Activated naive CD4-positive, alpha-beta T cell treated with anti-CD3 and anti-CD28 coated beads, Interleukin-2, amount 10 ng/mL, durations not matched to agents 7 days and 5 days (primary cell): ENCODE results near the gene ACOT11.
"Not testable (repeated sequence)": the region's sequence is repeated elsewhere in the genome, so short reads cannot be mapped to it uniquely, and the experiment has no call there.

ENCODE experiments used
- CTCF ChIA-PET: fragments of 350-600 bp; sonication (Branson Sonifier 250); formaldehyde crosslinking; loops from one replicate; lab custom pipeline; 2021; ENCODE audit warnings: antibody characterized with exemption; lab: Charles Lee
- DNase-seq: peaks from one replicate; pipeline ENCODE4 v3.0.0-alpha.2; 2020
- H3K27ac Mint-ChIP-seq: one replicate; pipeline ENCODE4 v1.8.0; 2021; ENCODE audit warnings: mild to moderate bottlenecking, moderate library complexity, mixed read lengths
- H3K27me3 Mint-ChIP-seq: one replicate; pipeline ENCODE4 v1.8.0; 2021; ENCODE audit warnings: mild to moderate bottlenecking, mixed read lengths
- H3K36me3 Mint-ChIP-seq: one replicate; pipeline ENCODE4 v1.8.0; 2021; ENCODE audit warnings: mixed read lengths
- H3K4me1 Mint-ChIP-seq: one replicate; pipeline ENCODE4 v1.8.0; 2021; ENCODE audit warnings: mixed read lengths
- H3K4me3 Mint-ChIP-seq: one replicate; pipeline ENCODE4 v1.8.0; 2021; ENCODE audit warnings: mild to moderate bottlenecking, moderate library complexity, mixed read lengths
- H3K9me3 Mint-ChIP-seq: one replicate; pipeline ENCODE4 v1.8.0; 2021; ENCODE audit warnings: mixed read lengths

ACOT11 gene

DNA sequence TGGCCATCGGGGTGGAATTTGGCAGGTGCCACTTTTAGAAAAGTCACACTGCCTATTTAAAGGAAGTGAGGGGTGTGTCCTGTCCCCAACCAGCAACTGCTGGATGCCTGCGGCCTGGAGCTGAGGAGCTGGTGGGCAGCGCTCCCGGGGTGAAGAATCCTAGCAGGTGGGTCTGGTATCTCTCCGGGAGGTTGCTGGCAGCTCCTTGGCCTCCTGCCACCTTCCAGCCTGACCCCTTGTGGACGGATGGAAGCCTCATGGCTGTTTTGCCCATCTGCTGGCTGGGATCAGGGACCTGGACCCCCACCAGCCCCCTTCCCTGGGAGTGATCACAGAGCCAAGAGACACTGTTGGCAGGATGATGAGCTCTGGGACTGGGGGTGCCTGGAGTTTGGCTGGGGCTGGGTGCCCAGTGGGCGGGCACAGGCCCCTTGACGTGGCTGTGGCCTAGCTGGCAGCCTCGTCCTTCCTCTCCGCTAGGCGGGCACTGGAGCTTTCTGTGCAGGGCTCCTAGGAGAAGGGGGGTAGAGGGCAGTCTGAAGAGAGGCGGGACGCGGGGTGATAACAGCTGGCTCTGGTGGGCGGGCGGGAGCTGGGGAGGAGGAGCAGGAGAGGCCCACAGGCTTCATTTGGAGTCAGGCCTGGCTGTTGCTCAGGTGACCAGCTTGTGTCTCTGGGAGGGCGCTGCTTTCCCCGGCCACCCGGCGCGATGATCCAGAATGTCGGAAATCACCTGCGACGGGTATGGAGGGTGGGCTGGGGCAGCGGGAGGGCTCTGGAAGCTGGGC is at the start of gene ACOT11:
Gene ACOT11, plus strand, starts transcription at position 628 of the 788 bp plus-strand sequence. Its CDS starts 82 bp downstream, at position 710.
- H3K4me3 Mint-ChIP-seq: no peak within 1 kb of the TSS
- CTCF ChIA-PET: no interaction called here
- H3K9me3 Mint-ChIP-seq: no peaks in the 10 kb centered on the region
- no peaks in the 10 kb centered on the region for H3K36me3 Mint-ChIP-seq
- H3K4me1 Mint-ChIP-seq: peaks cover 5% of the 10 kb centered on the region
- peaks cover 45% of the 10 kb centered on the region for H3K27me3 Mint-ChIP-seq
- DNase-seq: no peak
- H3K27ac Mint-ChIP-seq: no peak within 1 kb of the TSS

DNA sequence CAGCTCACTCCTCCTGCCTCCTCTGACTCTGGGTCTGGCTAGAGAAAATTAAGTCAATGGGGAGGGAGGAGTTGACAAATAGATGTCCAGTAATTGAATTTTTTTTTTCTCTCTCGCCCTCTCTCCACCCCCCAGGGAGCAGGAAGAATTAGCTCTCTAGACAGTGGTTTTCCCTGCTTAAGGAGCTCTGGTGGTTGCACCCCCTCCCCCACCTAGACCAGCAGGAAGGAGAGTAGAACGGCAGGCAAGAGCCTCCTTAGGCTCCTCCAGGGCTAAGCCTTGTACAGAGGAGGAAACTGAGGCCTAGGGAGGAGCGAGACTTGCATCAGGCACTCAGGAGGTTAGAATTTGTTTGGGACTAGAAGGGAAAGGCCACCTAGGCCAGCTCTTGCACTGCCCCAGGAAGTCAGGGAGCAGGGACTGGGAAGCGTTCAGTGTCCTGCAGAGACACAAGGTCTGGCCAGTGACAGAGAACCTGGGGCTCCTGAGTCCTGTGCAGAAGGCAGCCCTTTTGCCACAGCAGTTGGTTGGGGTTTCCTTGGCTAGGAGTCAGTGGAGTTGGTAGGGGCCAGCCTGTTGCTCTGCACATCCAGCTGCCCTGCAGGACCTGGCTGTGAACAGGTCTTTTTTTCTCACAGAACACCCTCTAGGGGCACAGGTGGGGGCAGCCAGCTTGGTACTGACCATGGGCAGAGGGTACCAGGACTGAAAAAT is 49.5 kb upstream of the ACOT11 start:
- no peak overlapping the region for H3K27ac Mint-ChIP-seq
- peaks cover 78% of the 10 kb centered on the region for H3K27me3 Mint-ChIP-seq
- H3K4me1 Mint-ChIP-seq: peaks cover 11% of the 10 kb centered on the region
- no peaks in the 10 kb centered on the region for H3K9me3 Mint-ChIP-seq
- no peaks in the 10 kb centered on the region for H3K36me3 Mint-ChIP-seq
- CTCF ChIA-PET: interaction anchor here (0.7 to 1.9 kb wide), 6 partner anchors 9 to 400 kb away, joined by 3 to 14 read pairs (median 4); no protein-coding TSS in a partner anchor
- H3K4me3 Mint-ChIP-seq: peak overlapping the region; percentile 64
- DNase-seq: no peak

DNA sequence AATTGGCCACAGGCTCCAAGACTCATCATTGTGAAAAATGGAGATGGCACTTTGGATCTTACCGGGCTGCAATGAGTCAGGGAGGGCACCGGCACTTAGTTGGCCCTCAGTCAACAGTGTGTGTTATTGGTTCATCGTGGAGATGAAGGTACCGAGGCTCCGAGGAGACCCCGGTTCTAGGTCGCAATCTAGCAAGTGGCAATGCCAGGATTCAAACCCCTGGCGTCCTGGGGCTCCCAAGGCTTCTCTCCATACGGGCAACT is 49.0 kb upstream of the ACOT11 start:
- no peak overlapping the region for H3K27ac Mint-ChIP-seq
- peaks cover 11% of the 10 kb centered on the region for H3K4me1 Mint-ChIP-seq
- H3K27me3 Mint-ChIP-seq: peaks cover 80% of the 10 kb centered on the region
- no peaks in the 10 kb centered on the region for H3K9me3 Mint-ChIP-seq
- CTCF ChIA-PET: interaction anchor here (0.7 to 1.9 kb wide), 9 partner anchors 10 to 400 kb away, joined by 3 to 14 read pairs (median 3); no protein-coding TSS in a partner anchor
- no peak for DNase-seq
- H3K36me3 Mint-ChIP-seq: no peaks in the 10 kb centered on the region
- H3K4me3 Mint-ChIP-seq: peak overlapping the region; percentile 64

DNA sequence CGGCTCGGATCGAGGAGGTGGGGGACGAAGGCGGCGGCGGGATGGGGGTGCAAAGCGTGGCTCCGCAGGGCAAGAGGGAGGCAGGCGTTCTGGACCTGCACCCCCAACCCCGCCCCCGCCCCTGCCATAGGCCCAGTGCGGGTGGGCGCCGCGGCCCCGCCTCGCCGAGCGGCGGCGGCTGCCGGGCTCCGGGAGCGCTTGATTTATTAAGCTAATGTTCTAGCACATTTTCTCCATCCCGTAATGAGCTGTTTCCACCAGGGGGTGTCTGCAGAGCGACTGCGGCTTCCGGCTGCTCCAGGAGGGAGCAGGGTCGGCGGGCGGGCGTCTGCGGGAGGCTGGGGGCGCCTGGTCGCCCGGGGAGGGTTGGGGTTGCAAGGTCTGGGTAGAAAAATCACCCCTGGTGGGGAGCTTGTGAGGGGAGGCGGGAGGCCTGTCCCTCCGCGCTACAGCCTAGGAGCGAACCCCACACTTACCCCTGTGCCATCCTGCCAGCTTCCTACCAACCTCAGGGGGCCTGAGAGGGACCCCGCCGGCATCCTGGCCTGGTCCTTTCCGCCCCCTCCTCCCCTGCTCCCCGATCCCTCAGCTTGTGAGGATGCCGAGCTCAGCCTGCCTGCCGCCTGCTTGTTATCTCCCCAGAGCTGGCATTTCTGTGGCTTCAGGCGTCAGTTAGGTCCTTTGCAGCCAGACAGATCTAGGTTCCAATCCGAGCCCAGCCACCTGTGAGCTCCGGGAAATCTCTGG is 48.5 kb upstream of the ACOT11 start:
- peaks cover 11% of the 10 kb centered on the region for H3K4me1 Mint-ChIP-seq
- peak overlapping the region; percentile 64 for H3K4me3 Mint-ChIP-seq
- CTCF ChIA-PET: interaction anchor here (0.7 to 1.9 kb wide), 11 partner anchors 10 to 401 kb away, joined by 3 to 14 read pairs (median 3); no protein-coding TSS in a partner anchor
- no peaks in the 10 kb centered on the region for H3K9me3 Mint-ChIP-seq
- peaks cover 77% of the 10 kb centered on the region for H3K27me3 Mint-ChIP-seq
- DNase-seq: peak; percentile 70
- H3K27ac Mint-ChIP-seq: no peak overlapping the region
- H3K36me3 Mint-ChIP-seq: no peaks in the 10 kb centered on the region

DNA sequence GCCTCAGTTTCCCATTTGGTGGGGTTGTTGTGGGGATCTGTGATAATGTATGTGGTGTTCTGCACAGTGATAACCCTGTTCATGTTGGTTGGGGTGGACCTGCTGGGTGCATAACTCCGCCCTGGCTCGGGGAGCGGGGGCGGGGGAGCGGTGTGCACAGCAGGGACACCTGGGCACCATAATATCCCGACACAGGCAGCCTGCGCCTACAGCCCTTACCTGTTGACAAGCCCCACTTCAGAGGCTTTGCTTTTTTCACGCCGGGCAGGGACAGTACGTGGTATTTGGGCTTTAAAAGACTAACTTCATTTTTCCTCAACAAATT is 48.0 kb upstream of the ACOT11 start:
- Mint-ChIP-seq H3K27me3 (peaks cover 74% of the 10 kb centered on the region), H3K4me1 (peaks cover 11% of the 10 kb centered on the region), H3K36me3 (no peaks in the 10 kb centered on the region), H3K27ac (no peak overlapping the region), H3K9me3 (no peaks in the 10 kb centered on the region), H3K4me3 (peak overlapping the region; percentile 37)
- CTCF ChIA-PET: interaction anchor here (0.9 to 1.9 kb wide), 8 partner anchors 11 to 319 kb away, joined by 3 to 14 read pairs (median 4); no protein-coding TSS in a partner anchor
- no peak for DNase-seq

DNA sequence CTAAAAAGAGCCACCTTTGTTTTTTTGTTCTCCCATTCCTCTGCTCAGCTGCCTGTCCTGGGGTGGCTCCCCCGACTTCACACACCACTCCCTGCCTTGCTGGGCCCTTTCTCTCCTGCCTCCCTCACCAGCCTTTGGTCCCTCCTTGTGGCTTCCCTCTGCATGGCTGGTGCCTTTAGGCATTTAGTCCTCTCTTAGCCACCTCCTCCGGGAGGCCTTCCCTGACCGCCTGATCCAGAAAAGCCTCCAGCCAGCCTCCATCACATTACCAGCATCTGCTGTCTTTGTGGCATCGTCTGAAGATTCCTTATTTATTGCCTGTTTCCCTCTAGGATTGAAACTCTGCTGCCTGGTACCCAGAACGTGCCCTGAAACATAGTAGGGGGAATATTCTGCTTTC is 46.2 kb upstream of the ACOT11 start:
- Mint-ChIP-seq H3K4me1 (peaks cover 11% of the 10 kb centered on the region), H3K9me3 (no peaks in the 10 kb centered on the region), H3K27ac (no peak overlapping the region), H3K36me3 (no peaks in the 10 kb centered on the region), H3K4me3 (no peak overlapping the region), H3K27me3 (peaks cover 80% of the 10 kb centered on the region)
- CTCF ChIA-PET: no interaction called here
- no peak for DNase-seq

DNA sequence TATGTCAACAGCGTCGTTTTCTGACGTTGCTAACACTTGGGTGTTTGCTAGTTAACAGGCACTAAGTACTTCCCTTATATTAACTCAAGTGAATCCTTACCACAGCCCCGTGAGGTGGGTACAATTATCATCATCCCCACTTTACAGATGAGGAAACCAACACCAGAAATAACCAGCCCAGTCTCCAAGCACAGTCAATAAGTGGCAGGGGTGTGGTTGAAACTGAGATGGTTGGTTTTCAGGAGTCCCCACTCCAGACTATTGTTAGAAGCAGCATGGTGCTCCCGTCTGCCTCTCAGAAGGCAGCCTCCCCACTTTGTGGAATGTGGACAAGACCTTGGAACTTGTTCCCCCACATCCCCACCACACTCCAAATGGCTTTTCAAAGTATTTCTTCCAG is 45.7 kb upstream of the ACOT11 start:
- CTCF ChIA-PET: no interaction called here
- DNase-seq: no peak
- H3K9me3 Mint-ChIP-seq: no peaks in the 10 kb centered on the region
- H3K4me3 Mint-ChIP-seq: no peak overlapping the region
- H3K27me3 Mint-ChIP-seq: peaks cover 75% of the 10 kb centered on the region
- no peak overlapping the region for H3K27ac Mint-ChIP-seq
- H3K36me3 Mint-ChIP-seq: no peaks in the 10 kb centered on the region
- H3K4me1 Mint-ChIP-seq: peaks cover 11% of the 10 kb centered on the region

DNA sequence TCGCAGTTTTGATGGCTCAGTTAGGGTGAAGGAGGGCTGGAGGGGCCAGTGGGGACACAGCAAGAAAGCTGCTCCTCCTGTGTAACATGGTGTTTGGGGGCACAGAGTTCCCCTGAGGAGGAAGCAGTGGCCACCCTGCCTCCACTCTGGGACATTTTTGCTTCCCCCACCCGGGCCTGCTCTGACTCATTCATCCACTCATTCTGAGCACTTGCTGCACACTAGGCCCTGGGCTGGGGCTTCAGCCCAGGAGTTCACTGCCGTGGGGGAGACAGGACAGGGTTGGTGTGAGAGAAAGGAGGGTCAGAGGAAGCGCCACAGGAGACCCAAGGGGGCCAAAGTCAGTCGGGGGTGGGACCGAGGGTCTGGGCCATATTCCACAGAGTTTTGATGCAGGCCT is 41.4 kb upstream of the ACOT11 start:
- Mint-ChIP-seq H3K27ac (no peak overlapping the region), H3K4me3 (no peak overlapping the region), H3K36me3 (no peaks in the 10 kb centered on the region), H3K9me3 (no peaks in the 10 kb centered on the region), H3K27me3 (peaks cover 41% of the 10 kb centered on the region), H3K4me1 (no peaks in the 10 kb centered on the region)
- no peak for DNase-seq
- CTCF ChIA-PET: no interaction called here

DNA sequence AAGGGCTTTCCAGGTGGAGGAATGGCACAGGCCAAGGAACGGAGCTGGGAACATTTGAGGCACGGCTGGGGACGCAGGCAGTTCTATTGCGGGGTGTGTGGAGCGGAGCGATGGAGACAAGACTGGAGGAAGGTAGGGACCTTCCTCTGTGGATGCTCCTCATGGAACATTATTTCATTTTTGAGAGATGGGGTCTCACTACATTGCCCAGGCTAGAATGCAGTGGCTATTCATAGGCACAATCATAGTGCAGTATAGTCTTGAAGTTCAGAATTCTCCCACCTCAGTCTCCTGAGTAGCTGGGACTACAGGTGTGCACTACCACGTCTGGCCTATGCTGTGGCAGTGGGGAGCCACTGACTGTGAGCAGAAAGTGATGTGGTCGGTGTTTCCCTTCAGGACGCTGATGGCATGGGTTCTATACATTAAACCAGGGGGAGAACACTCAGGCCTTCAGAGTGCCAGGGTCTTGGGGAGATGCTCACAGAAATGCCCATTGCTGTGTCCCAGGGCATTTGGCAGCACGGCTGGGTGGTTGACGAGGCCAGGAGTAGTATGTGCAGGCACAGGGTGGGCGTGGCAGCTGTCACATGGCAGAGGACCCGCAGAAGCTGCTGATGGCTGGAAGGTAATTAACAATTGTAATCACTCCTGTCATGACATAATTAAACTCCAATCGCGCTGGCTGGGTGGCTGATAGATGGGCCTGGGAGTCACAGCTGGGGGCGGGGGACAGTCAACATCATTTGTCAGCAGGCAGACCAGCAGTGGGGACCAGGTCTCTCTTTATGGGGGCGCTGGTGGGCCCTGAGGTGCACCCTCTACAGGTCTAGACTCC is 40.8 kb upstream of the ACOT11 start:
- CTCF ChIA-PET: no interaction called here
- H3K36me3 Mint-ChIP-seq: no peaks in the 10 kb centered on the region

DNA sequence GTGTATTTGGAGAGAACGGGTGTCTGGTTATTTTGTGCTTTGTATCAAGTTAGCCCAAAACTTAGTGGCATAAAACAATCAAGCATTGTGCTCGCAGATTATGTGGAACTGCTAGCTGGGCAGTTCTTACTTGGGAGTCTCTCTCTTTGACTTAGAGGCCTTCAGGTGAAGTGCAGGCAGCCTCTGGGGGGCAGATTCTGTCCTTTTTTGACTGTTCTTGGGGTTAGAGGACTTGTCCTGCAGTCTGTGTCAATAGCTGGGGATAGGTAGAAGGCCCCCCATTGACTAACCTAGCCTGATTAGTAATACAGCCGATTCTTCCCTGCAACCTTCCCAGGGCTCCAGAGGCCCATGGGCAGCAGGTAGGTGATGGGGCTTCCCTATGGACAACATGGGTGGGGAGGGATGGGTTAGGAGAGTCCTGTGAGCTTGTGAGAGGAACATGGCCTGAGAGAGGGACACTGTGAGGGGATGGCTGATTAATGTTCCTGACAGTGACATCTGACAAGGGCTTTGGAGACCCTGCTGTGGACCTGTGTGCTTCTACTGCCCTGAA is 37.2 kb upstream of the ACOT11 start:
- no peaks in the 10 kb centered on the region for H3K4me1 Mint-ChIP-seq

More for the DNA sequence above, 40.8 kb upstream of the ACOT11 start:
- H3K27ac Mint-ChIP-seq: no peak overlapping the region
- H3K9me3 Mint-ChIP-seq: no peaks in the 10 kb centered on the region
- H3K27me3 Mint-ChIP-seq: peaks cover 37% of the 10 kb centered on the region
- no peaks in the 10 kb centered on the region for H3K4me1 Mint-ChIP-seq
- H3K4me3 Mint-ChIP-seq: no peak overlapping the region
- peak; percentile 6 for DNase-seq

DNA sequence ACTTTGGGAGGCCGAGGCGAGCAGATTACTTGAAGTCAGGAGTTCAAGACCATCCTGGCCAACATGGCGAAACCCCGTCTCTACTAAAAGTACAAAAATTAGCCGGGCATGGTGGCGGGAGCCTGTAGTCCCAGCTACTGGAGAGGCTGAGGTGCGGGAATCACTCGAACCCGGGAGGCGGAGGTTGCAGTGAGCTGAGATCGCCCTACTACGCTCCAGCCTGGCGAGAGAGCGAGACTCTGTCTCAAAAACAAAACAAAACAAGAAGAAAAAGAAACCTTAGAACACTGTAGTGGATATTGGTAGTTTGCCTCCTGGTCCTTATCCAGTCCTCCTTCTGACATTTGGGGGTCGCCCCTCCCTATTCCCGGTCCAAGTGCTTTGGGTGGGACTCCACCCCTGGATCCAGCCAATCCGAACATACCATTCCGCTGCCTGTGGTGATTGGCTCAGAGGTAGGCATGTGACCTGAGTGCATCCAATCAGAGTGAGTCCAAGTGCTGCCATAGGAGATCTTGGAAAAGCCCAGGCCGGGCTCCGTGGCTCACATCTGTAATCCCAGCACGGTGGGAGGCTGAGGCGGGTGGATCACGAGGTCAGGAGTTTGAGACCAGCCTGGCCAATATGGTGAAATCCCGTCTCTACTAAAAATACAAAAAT is 34.0 kb upstream of the ACOT11 start:
- CTCF ChIA-PET, DNase-seq, H3K4me1 Mint-ChIP-seq, H3K4me3 Mint-ChIP-seq, H3K36me3 Mint-ChIP-seq, H3K9me3 Mint-ChIP-seq, H3K27ac Mint-ChIP-seq: not testable (repeated sequence)
- peaks cover 28% of the 10 kb centered on the region for H3K27me3 Mint-ChIP-seq

More for the DNA sequence above, 37.2 kb upstream of the ACOT11 start:
- DNase-seq: no peak
- H3K4me3 Mint-ChIP-seq: no peak overlapping the region
- H3K27me3 Mint-ChIP-seq: peaks cover 23% of the 10 kb centered on the region
- H3K9me3 Mint-ChIP-seq: no peaks in the 10 kb centered on the region
- H3K36me3 Mint-ChIP-seq: no peaks in the 10 kb centered on the region
- H3K27ac Mint-ChIP-seq: no peak overlapping the region
- CTCF ChIA-PET: no interaction called here

DNA sequence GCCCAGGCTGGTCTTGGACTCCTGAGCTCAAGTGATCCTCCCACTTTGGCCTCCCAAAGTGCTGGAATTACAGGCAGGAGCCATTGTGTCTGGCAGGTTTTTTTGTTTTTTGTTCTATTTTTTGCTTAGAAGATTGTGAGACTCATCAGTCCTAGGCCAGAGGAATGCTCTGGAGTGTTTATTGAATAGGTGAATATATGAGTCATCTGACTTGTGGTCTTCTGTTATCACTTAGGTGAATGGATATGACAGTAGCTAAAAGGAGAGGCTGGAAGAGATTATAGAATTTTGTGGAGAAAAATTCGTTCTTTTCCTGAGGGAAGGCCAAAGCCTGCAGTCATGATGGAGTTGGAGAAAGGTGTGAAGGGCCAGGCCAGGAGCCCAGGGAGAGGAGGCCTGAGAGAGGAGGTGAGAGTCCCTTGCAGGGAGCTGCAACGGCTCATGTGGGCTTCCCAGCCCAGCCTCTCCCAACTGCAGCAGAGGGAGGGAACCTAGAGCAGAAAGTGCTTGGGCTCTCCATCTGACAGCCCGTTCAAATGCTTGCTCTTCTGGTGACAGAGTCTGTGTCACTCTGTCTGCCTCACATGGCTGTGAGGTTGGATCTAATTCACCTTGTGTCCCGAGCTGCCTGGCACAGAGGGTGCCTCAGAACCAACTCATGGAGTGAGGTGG is 31.6 kb upstream of the ACOT11 start:
- no peaks in the 10 kb centered on the region for H3K4me1 Mint-ChIP-seq
- CTCF ChIA-PET: no interaction called here
- H3K27me3 Mint-ChIP-seq: peaks cover 21% of the 10 kb centered on the region
- H3K27ac Mint-ChIP-seq: no peak overlapping the region
- no peaks in the 10 kb centered on the region for H3K9me3 Mint-ChIP-seq
- no peak for DNase-seq
- no peak overlapping the region for H3K4me3 Mint-ChIP-seq
- H3K36me3 Mint-ChIP-seq: no peaks in the 10 kb centered on the region

DNA sequence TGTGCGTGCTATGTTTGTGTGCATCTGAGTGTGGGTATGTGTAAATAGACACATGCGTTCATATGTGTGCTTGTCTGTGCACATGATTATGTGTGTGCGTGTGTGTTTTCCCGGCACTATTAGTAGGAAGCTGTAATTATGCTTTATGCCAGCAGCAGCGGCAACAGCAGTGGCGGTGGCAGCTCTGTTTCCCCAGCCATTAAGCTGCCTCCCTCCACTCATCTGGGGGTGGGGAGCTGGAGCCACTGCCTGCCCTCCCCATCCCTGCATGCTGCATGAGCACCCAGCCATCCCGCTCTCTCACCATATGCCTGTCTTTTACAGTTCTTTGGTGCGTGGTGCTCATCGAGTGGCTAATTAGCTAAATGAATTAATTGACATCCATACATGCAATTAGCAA is 30.5 kb upstream of the ACOT11 start:
- DNase-seq: no peak
- no peak overlapping the region for H3K4me3 Mint-ChIP-seq

More for the DNA sequence above, 30.5 kb upstream of the ACOT11 start:
- CTCF ChIA-PET: no interaction called here
- H3K4me1 Mint-ChIP-seq: no peaks in the 10 kb centered on the region
- H3K36me3 Mint-ChIP-seq: no peaks in the 10 kb centered on the region
- H3K27ac Mint-ChIP-seq: no peak overlapping the region
- H3K27me3 Mint-ChIP-seq: peaks cover 17% of the 10 kb centered on the region
- no peaks in the 10 kb centered on the region for H3K9me3 Mint-ChIP-seq
